Transverse colon (tissue), 4 donors: Measurements from ENCODE around the gene PRODH2. TPM values are rescaled to one million over a fixed set of nuclear protein-coding genes. Genes with fewer than 3 reads are reported as not detected.

Experiments used
- DNase-seq: peaks from one replicate; pipeline ENCODE4 v3.0.0-alpha.2; 2019
- H3K27ac ChIP-seq, 4 donors: fragments of 200-600 bp; sonication (generic); 2 replicates each; pipeline ENCODE4 v1.5.1; 2016 to 2018; ENCODE audit warnings: inconsistent platforms in 4 of 4
- H3K27me3 ChIP-seq: fragments of 200-600 bp; sonication (generic); 2 replicates; pipeline ENCODE4 v1.5.1; 2017; ENCODE audit warnings: inconsistent platforms
- H3K36me3 ChIP-seq, 4 donors: fragments of 200-600 bp; sonication (generic); 2 replicates each; pipeline ENCODE4 v1.5.1; 2017 to 2019; ENCODE audit warnings: inconsistent platforms in 4 of 4
- H3K4me1 ChIP-seq, 4 donors: fragments of 200-600 bp; sonication (generic); 2 replicates each; pipeline ENCODE4 v1.5.1; 2017 to 2020; ENCODE audit warnings: inconsistent platforms in 4 of 4
- H3K4me3 ChIP-seq, 4 donors: fragments of 200-600 bp; sonication (generic); 1 replicate in 1 of 4; 2 replicates in 3 of 4; pipeline versions ENCODE4 v1.5.1 to v1.6.1; 2017 to 2019; ENCODE audit warnings: inconsistent platforms in 4 of 4
- H3K9me3 ChIP-seq, 2 donors: fragments of 200-600 bp; sonication (generic); 2 replicates each; pipeline ENCODE4 v1.5.1; 2017 to 2019; ENCODE audit warnings: inconsistent platforms in 2 of 2
- CTCF ChIP-seq, 5 experiments: fragments of 200-600 bp in 3 of 5; fragments of 450-650 bp in 2 of 5; sonication (generic) in 3 of 5; IDR thresholded peaks; 1 replicate in 2 of 5; 2 replicates in 3 of 5; pipeline ENCODE4 v1.5.1; 2016 to 2017; ENCODE audit warnings: antibody characterized with exemption in 5 of 5, inconsistent platforms in 3 of 5, mild to moderate bottlenecking in 2 of 5, moderate library complexity in 1 of 5
- EP300 ChIP-seq: sonication (generic); formaldehyde crosslinking; IDR thresholded peaks from one replicate; pipeline ENCODE4 v1.6.1; 2017; ENCODE audit warnings: antibody characterized with exemption, low read depth
- POLR2A ChIP-seq: fragments of 450-650 bp; IDR thresholded peaks from one replicate; pipeline ENCODE4 v1.6.1; 2016; ENCODE audit warnings: antibody characterized with exemption, mild to moderate bottlenecking, moderate library complexity
- POLR2AphosphoS5 ChIP-seq, 3 donors: sonication (generic); formaldehyde crosslinking; IDR thresholded peaks; one replicate each; pipeline ENCODE4 v1.6.1; 2016; ENCODE audit warnings: antibody characterized with exemption in 3 of 3
- WGBS, 2 donors: methylation state at CpG; one replicate each; pipeline ENCODE4 v1.1.5; 2018; ENCODE audit warnings: low coverage in 1 of 2; 5-methylcytosine and 5-hydroxymethylcytosine counted together
- in situ Hi-C, 4 donors: fragments of 200-750 bp; cut with MboI; loops; one replicate each; pipeline versions ENCODE4 v1.15.0 to v1.15.1; 2017; ENCODE audit warnings: low sequenced_read_pairs in 3 of 4, low pct_ligation_motif_present in 1 of 4, low pct_unique_long_range_greater_than_20kb in 1 of 4
- intact Hi-C: fragments of 100-400 bp; cut with DNase I; formaldehyde crosslinking; loops from one replicate; pipeline ENCODE4 v1.15.1; 2023; ENCODE audit warnings: low total_unique reads
- total RNA-seq, 4 donors: library from RNA; depleted of rRNA; stranded (reverse); fragments of >200 nt; gene quantifications; one replicate each; pipeline ENCODE4 v1.1.0, GENCODE V29; 2016

Gene PRODH2
- total RNA-seq, 4 donors from 2014 or later: not detected

GRCh38 chr19:35753634-35754369, 58.8 kb downstream of the PRODH2 start:
- H3K27ac ChIP-seq: peak overlapping the region; percentile 96 to 99 (median 97)
- peaks cover 18 to 48% (median 44%) of the 10 kb centered on the region in 4 donors for H3K4me1 ChIP-seq
- TF ChIP-seq POLR2AphosphoS5 (IDR thresholded peaks at IDR 0.05): no peak
- no peak for TF ChIP-seq EP300
- no peak for TF ChIP-seq CTCF (IDR thresholded peaks at IDR 0.05)
- no peak for TF ChIP-seq POLR2A
- intact Hi-C loops: no loop called here
- peaks cover 3% of the 10 kb centered on the region for H3K27me3 ChIP-seq
- in situ Hi-C loops: no loop called here
- WGBS, 2 donors: 87 to 100% methylated on average over 1 to 20 of the region's 20 CpGs
- H3K36me3 ChIP-seq: peaks cover 0 to 14% (median 3%) of the 10 kb centered on the region in 4 donors
- no peaks in the 10 kb centered on the region for H3K9me3 ChIP-seq
- H3K4me3 ChIP-seq: no peak overlapping the region
- peak; percentile 9 for DNase-seq

- WGBS, 2 donors: 95% methylated on average over 20 of the region's 20 CpGs; no CpG with 5 or more reads in 1 of the 2 donors
- Histone ChIP-seq H3K4me1 (peaks cover 17 to 48% (median 44%) of the 10 kb centered on the region in 4 donors), H3K4me3 (no peak overlapping the region), H3K27me3 (peaks cover 3% of the 10 kb centered on the region), H3K9me3 (no peaks in the 10 kb centered on the region), H3K27ac (peak overlapping the region in 1 of 4 donors; percentile 99), H3K36me3 (peaks cover 0 to 14% (median 3%) of the 10 kb centered on the region in 4 donors)
- in situ Hi-C loops (no loop called here), intact Hi-C loops (no loop called here)
- no peak for TF ChIP-seq POLR2A
- TF ChIP-seq CTCF (IDR thresholded peaks at IDR 0.05): no peak
- TF ChIP-seq EP300: no peak
- no peak for TF ChIP-seq POLR2AphosphoS5 (IDR thresholded peaks at IDR 0.05)
- peak; percentile 7 for DNase-seq
Observed at GRCh38 chr19:35752746-35753350, 59.8 kb downstream of the PRODH2 start.

- H3K27me3 ChIP-seq: peaks cover 3% of the 10 kb centered on the region
- H3K36me3 ChIP-seq: peaks cover 0 to 14% (median 3%) of the 10 kb centered on the region in 4 donors
- DNase-seq: peak; percentile 8
- in situ Hi-C loops (no loop called here), intact Hi-C loops (no loop called here)
- no peak for TF ChIP-seq EP300
- 85 to 100% methylated on average over 1 to 14 of the region's 14 CpGs for WGBS, 2 donors
- peak overlapping the region in 1 of 4 donors; percentile 32 for H3K27ac ChIP-seq
- H3K4me1 ChIP-seq: peaks cover 19 to 45% (median 41%) of the 10 kb centered on the region in 4 donors
- no peak overlapping the region for H3K4me3 ChIP-seq
- H3K9me3 ChIP-seq: no peaks in the 10 kb centered on the region
Observed at GRCh38 chr19:35751839-35752745, 60.6 kb downstream of the PRODH2 start.

GRCh38 chr19:35750167-35750566, 62.5 kb downstream of the PRODH2 start:
- no peak overlapping the region for H3K27ac ChIP-seq
- intact Hi-C loops (no loop called here), in situ Hi-C loops (no loop called here)
- H3K27me3 ChIP-seq: no peaks in the 10 kb centered on the region
- peaks cover 0 to 14% (median 3%) of the 10 kb centered on the region in 4 donors for H3K36me3 ChIP-seq
- no peak overlapping the region for H3K4me3 ChIP-seq
- DNase-seq: no peak
- peaks cover 19 to 38% (median 32%) of the 10 kb centered on the region in 4 donors for H3K4me1 ChIP-seq
- 89 to 90% methylated on average over 2 to 5 of the region's 5 CpGs for WGBS, 2 donors
- TF ChIP-seq EP300: no peak
- TF ChIP-seq POLR2A: no peak
- no peak for TF ChIP-seq POLR2AphosphoS5 (IDR thresholded peaks at IDR 0.05)
- no peak for TF ChIP-seq CTCF (IDR thresholded peaks at IDR 0.05)
- H3K9me3 ChIP-seq: no peaks in the 10 kb centered on the region

Other genes with a start within 250 kb of the PRODH2 start
- not detected for gene ATP4A, start 249.2 kb downstream of the PRODH2 start, total RNA-seq
- not detected for gene PMIS2, start 226.7 kb downstream of the PRODH2 start, total RNA-seq
- 1 to 10 TPM; 3.7 to 6.6 (median 5.2) TPM for gene HAUS5, start 200.1 kb downstream of the PRODH2 start, total RNA-seq
- gene RBM42, start 183.8 kb downstream of the PRODH2 start, total RNA-seq: 100 to 1,000 TPM in 1 of 4 donors, 10 to 100 TPM in 3; 53.1 to 107 (median 62.5) TPM
- gene ETV2, start 171.1 kb downstream of the PRODH2 start, total RNA-seq: 10 to 100 TPM in 1 of 4 donors, 1 to 10 TPM in 2, not detected in 1; 1.1 to 35.2 (median 3.5) TPM
- gene COX6B1, start 164.5 kb downstream of the PRODH2 start, total RNA-seq: 1,000 to 10,000 TPM in 1 of 4 donors, 100 to 1,000 TPM in 3; 368 to 1,320 (median 628) TPM
- not detected for gene UPK1A, start 146.3 kb downstream of the PRODH2 start, total RNA-seq
- gene ZBTB32, start 108.3 kb downstream of the PRODH2 start, total RNA-seq: not detected
- 10 to 100 TPM; 31.8 to 63.9 (median 50.7) TPM for gene KMT2B, start 94.8 kb downstream of the PRODH2 start, total RNA-seq
- 1 to 10 TPM in 3 of 4 donors, under 1 TPM in 1; 0.40 to 7.3 (median 6.0) TPM for gene IGFLR1, start 70.4 kb downstream of the PRODH2 start, total RNA-seq
- gene U2AF1L4, start 67.4 kb downstream of the PRODH2 start, total RNA-seq: 100 to 1,000 TPM in 1 of 4 donors, 10 to 100 TPM in 3; 34.8 to 122 (median 44.9) TPM
- 10 to 100 TPM in 3 of 4 donors, 1 to 10 TPM in 1; 6.6 to 80.0 (median 56.8) TPM for gene PSENEN, start 67.2 kb downstream of the PRODH2 start, total RNA-seq
- gene LIN37, start 64.3 kb downstream of the PRODH2 start, total RNA-seq: 10 to 100 TPM; 10.5 to 41.1 (median 15.8) TPM
- gene HSPB6, start 55.8 kb downstream of the PRODH2 start, total RNA-seq: 100 to 1,000 TPM in 1 of 4 donors, 10 to 100 TPM in 3; 22.3 to 185 (median 43.9) TPM
- gene PROSER3, start 54.7 kb downstream of the PRODH2 start, total RNA-seq: 10 to 100 TPM in 2 of 4 donors, 1 to 10 TPM in 2; 9.2 to 42.8 (median 24.6) TPM
- 10 to 100 TPM in 2 of 4 donors, 1 to 10 TPM in 2; 6.7 to 70.3 (median 17.2) TPM for gene ARHGAP33, start 37.3 kb downstream of the PRODH2 start, total RNA-seq
- gene NPHS1, start 39.7 kb upstream of the PRODH2 start, total RNA-seq: not detected
- not detected for gene KIRREL2, start 44.1 kb upstream of the PRODH2 start, total RNA-seq
- gene APLP1, start 55.7 kb upstream of the PRODH2 start, total RNA-seq: 10 to 100 TPM in 1 of 4 donors, 1 to 10 TPM in 2, under 1 TPM in 1; 1.00 to 10.5 (median 4.5) TPM
- gene NFKBID, start 87.7 kb upstream of the PRODH2 start, total RNA-seq: 10 to 100 TPM in 3 of 4 donors, 1 to 10 TPM in 1; 7.5 to 29.5 (median 13.1) TPM
- gene HCST, start 89.7 kb upstream of the PRODH2 start, total RNA-seq: 1 to 10 TPM in 1 of 4 donors, not detected in 3; 9.4 TPM
- gene TYROBP, start 95.5 kb upstream of the PRODH2 start, total RNA-seq: 10 to 100 TPM; 25.6 to 81.5 (median 52.2) TPM
- 10 to 100 TPM; 12.1 to 48.6 (median 16.6) TPM for gene LRFN3, start 123.5 kb upstream of the PRODH2 start, total RNA-seq
- 10 to 100 TPM; 30.3 to 83.8 (median 55.4) TPM for gene SDHAF1, start 182.3 kb upstream of the PRODH2 start, total RNA-seq
- 1 to 10 TPM in 3 of 4 donors, not detected in 1; 1.2 to 9.0 (median 2.9) TPM for gene SYNE4, start 196.0 kb upstream of the PRODH2 start, total RNA-seq
- 100 to 1,000 TPM in 2 of 4 donors, 10 to 100 TPM in 2; 27.6 to 151 (median 83.2) TPM for gene ALKBH6, start 201.4 kb upstream of the PRODH2 start, total RNA-seq
- gene CLIP3, start 220.0 kb upstream of the PRODH2 start, total RNA-seq: 10 to 100 TPM in 3 of 4 donors, 1 to 10 TPM in 1; 7.0 to 37.6 (median 23.5) TPM
- 10 to 100 TPM in 2 of 4 donors, 1 to 10 TPM in 1, not detected in 1; 9.5 to 64.1 (median 11.2) TPM for gene THAP8, start 241.4 kb upstream of the PRODH2 start, total RNA-seq
- 10 to 100 TPM in 1 of 4 donors, 1 to 10 TPM in 1, under 1 TPM in 2; 0.37 to 20.7 (median 0.97) TPM for gene WDR62, start 242.1 kb upstream of the PRODH2 start, total RNA-seq